ENCODE results near the gene TAAR2. TPM values are rescaled to one million over a fixed set of nuclear protein-coding genes. Genes with fewer than 3 reads are reported as not detected.

TAAR2 gene
- total and polyA plus RNA-seq, 8 donors = not detected

- TF ChIP-seq, protein P1, sequence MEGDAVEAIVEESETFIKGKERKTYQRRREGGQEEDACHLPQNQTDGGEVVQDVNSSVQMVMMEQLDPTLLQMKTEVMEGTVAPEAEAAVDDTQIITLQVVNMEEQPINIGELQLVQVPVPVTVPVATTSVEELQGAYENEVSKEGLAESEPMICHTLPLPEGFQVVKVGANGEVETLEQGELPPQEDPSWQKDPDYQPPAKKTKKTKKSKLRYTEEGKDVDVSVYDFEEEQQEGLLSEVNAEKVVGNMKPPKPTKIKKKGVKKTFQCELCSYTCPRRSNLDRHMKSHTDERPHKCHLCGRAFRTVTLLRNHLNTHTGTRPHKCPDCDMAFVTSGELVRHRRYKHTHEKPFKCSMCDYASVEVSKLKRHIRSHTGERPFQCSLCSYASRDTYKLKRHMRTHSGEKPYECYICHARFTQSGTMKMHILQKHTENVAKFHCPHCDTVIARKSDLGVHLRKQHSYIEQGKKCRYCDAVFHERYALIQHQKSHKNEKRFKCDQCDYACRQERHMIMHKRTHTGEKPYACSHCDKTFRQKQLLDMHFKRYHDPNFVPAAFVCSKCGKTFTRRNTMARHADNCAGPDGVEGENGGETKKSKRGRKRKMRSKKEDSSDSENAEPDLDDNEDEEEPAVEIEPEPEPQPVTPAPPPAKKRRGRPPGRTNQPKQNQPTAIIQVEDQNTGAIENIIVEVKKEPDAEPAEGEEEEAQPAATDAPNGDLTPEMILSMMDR (IDR thresholded peaks at IDR 0.05) = no peak
- DNase-seq (no peak), FAIRE-seq (no peak), ATAC-seq (no peak)
- Histone ChIP-seq H3K36me3 (no peaks in the 10 kb centered on the region), H3K9me3 (no peaks in the 10 kb centered on the region), H3K27ac (no peak overlapping the region), H3K4me3 (no peak overlapping the region), H3K27me3 (no peaks in the 10 kb centered on the region), H3K4me1 (no peaks in the 10 kb centered on the region)
- 71 to 83% methylated on average over 4 of the region's 4 CpGs for WGBS, 2 donors
- intact Hi-C loops (cut with DNase I) = no loop called here
Measured at GRCh38 chr6:132634796-132635195, 10.7 kb upstream of the TAAR2 start.

DNA sequence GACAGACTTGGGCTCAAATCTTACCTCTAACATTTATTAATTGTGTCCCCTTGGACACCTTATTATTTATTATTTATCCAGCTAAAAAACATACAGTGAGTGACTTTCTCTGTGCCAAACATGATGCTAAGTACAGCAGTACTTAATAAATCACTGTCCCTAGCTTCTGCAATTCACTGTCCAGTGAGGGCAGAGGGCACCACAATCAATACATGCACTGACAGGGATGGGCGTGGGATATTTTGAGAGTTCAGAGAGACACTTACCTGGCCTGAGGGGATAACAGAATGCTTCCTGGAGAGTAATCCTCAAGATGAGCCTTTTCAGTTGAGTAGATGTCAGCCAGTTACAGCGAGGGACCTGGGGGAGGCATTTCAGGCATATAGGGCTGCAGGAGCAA lies 9.3 kb upstream of the TAAR2 start:
- no peak for FAIRE-seq
- H3K27me3 ChIP-seq = no peaks in the 10 kb centered on the region
- H3K9me3 ChIP-seq = no peaks in the 10 kb centered on the region
- no peaks in the 10 kb centered on the region for H3K36me3 ChIP-seq
- intact Hi-C loops (cut with DNase I) = no loop called here
- no peak overlapping the region for H3K4me3 ChIP-seq
- ATAC-seq = no peak
- TF ChIP-seq, protein P1 (IDR thresholded peaks at IDR 0.05) = no peak
- no peaks in the 10 kb centered on the region for H3K4me1 ChIP-seq
- no peak for DNase-seq
- H3K27ac ChIP-seq = no peak overlapping the region
- 85 to 89% methylated on average over 2 of the region's 2 CpGs for WGBS, 2 donors

DNA sequence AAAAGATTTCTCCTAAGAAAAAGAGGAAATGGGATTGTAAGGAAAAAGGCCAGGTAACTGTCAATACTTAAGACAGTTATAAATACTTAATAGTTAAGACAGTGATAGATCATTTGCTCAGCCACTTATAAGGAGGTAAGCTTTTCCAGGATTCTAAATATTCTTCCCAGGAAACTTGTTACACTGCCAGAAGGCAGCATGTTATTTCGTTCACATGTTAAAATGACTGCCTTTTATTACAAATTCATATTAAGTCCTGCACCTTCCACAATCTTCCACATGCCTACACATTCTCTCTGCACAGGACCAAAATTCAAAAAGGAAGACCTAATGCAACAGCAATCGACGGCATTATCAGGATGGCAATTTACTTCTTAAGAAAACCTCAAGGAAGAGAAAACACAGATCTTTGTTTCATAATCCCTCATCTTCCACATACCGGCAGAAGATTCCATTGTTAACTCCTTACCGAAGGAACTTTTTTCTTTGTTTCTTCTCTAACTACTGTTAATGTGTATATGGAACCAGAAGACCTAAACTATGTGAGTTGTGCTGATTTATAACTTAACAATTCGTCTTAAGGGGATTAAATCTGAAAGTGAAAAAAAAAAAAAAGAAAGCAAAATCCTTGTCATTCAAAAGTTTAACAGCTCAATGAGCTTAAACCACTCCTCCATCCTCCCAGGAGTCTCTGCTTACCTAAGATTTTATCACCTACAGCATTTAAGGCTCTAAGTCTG lies 799 bp downstream of the TAAR2 start:
- intact Hi-C loops (cut with DNase I) = no loop called here
- DNase-seq (no peak), FAIRE-seq (no peak), ATAC-seq (no peak)
- TF ChIP-seq, protein P1 (IDR thresholded peaks at IDR 0.05) = no peak
- WGBS, 2 donors = 58 to 75% methylated on average over 6 of the region's 6 CpGs
- Histone ChIP-seq H3K9me3 (no peaks in the 10 kb centered on the region), H3K27me3 (no peaks in the 10 kb centered on the region), H3K4me3 (no peak overlapping the region), H3K36me3 (no peaks in the 10 kb centered on the region), H3K27ac (no peak overlapping the region), H3K4me1 (no peaks in the 10 kb centered on the region)

DNA sequence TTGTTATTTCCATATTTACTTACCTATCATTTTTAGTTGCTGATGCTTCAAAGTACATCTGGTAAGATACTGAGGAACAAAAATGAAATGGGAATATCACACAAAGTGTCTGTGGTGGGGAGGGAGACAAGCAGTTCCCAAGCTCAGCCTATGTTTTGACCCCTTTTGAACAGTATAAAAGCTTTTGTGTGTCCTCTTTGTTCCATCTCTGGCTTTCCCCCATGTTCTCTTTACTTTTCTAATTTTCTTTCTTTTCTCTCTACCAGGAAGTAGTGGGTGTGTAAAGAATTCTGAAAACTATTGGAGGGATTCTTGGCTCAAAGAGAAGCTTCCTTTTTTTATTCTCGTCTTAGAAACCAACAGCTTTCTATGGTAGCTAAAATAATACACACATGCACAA lies 7.4 kb downstream of the TAAR2 start:
- intact Hi-C loops (cut with DNase I) = no loop called here

GRCh38 chr6:132614554-132614953 lies 9.5 kb downstream of the TAAR2 start:
- no peak for FAIRE-seq
- Histone ChIP-seq H3K4me1 (no peaks in the 10 kb centered on the region), H3K36me3 (no peaks in the 10 kb centered on the region), H3K27me3 (no peaks in the 10 kb centered on the region), H3K4me3 (no peak overlapping the region), H3K9me3 (no peaks in the 10 kb centered on the region), H3K27ac (no peak overlapping the region)
- WGBS, 2 donors = 83 to 95% methylated on average over 7 of the region's 7 CpGs
- ATAC-seq = no peak
- DNase-seq = no peak
- intact Hi-C loops (cut with DNase I) = no loop called here
- TF ChIP-seq, protein P1 (IDR thresholded peaks at IDR 0.05) = no peak

More for the DNA sequence above, 7.4 kb downstream of the TAAR2 start:
- Histone ChIP-seq H3K4me1 (no peaks in the 10 kb centered on the region), H3K4me3 (no peak overlapping the region), H3K27ac (no peak overlapping the region), H3K9me3 (no peaks in the 10 kb centered on the region), H3K36me3 (no peaks in the 10 kb centered on the region), H3K27me3 (no peaks in the 10 kb centered on the region)
- TF ChIP-seq, protein P1 (IDR thresholded peaks at IDR 0.05) = no peak
- WGBS, 2 donors = 49 to 54% methylated on average over 1 of the region's 1 CpG
- ATAC-seq (no peak), FAIRE-seq (no peak), DNase-seq (no peak)

Data from pancreas (tissue), 10 donors.